ENCODE measurements around the gene AOPEP.

AOPEP gene

GRCh38 chr9:95087659-95088242 lies 361.3 kb downstream of the AOPEP start:
- H3K4me3 ChIP-seq (ENCODE audit: low read length): no peak overlapping the region

GRCh38 chr9:95088421-95089161 lies 362.1 kb downstream of the AOPEP start:
- TF ChIP-seq EZH2 (optimal IDR thresholded peaks at IDR 0.05; ENCODE audit: low read depth, low read length): no peak
- TF ChIP-seq EZH2phosphoT487 (IDR thresholded peaks at IDR 0.05; ENCODE audit: low read length): no peak
- no peak for TF ChIP-seq CTCF (IDR thresholded peaks at IDR 0.05; ENCODE audit: low read length)
- no peaks in the 10 kb centered on the region for H3K9me2 ChIP-seq (replicated peaks; ENCODE audit: insufficient read depth, low read length)
- H4K20me1 ChIP-seq (ENCODE audit: insufficient read depth, low read length): no peaks in the 10 kb centered on the region
- H3K36me3 ChIP-seq (replicated peaks; ENCODE audit: insufficient read depth, low read length): no peaks in the 10 kb centered on the region
- H3K9ac ChIP-seq (ENCODE audit: low read length): no peak overlapping the region
- no peaks in the 10 kb centered on the region for H3K27me3 ChIP-seq (replicated peaks; ENCODE audit: insufficient read depth, low read length)
- H3K27ac ChIP-seq (ENCODE audit: low read length): no peak overlapping the region
- H3F3A ChIP-seq (ENCODE audit: insufficient read depth, low read length): no peaks in the 10 kb centered on the region
- H3K4me2 ChIP-seq (ENCODE audit: low read depth, low read length): no peak overlapping the region
- no peak overlapping the region for H3K4me3 ChIP-seq (ENCODE audit: low read length)
- DNase-seq: no peak
- no peak overlapping the region for H2AFZ ChIP-seq (ENCODE audit: low read length)
- H3K4me1 ChIP-seq (ENCODE audit: low read length): no peaks in the 10 kb centered on the region
- H3K79me2 ChIP-seq (ENCODE audit: low read length): no peaks in the 10 kb centered on the region
- no peaks in the 10 kb centered on the region for H3K9me3 ChIP-seq (replicated peaks; ENCODE audit: insufficient read depth, low read length)

More at GRCh38 chr9:95087659-95088242, 361.3 kb downstream of the AOPEP start:
- no peaks in the 10 kb centered on the region for H3K36me3 ChIP-seq (replicated peaks; ENCODE audit: insufficient read depth, low read length)
- H2AFZ ChIP-seq (ENCODE audit: low read length): no peak overlapping the region
- no peak overlapping the region for H3K4me2 ChIP-seq (ENCODE audit: low read depth, low read length)
- no peaks in the 10 kb centered on the region for H3K4me1 ChIP-seq (ENCODE audit: low read length)
- no peak for DNase-seq
- no peaks in the 10 kb centered on the region for H3K9me3 ChIP-seq (replicated peaks; ENCODE audit: insufficient read depth, low read length)
- no peak overlapping the region for H3K9ac ChIP-seq (ENCODE audit: low read length)
- H3K27me3 ChIP-seq (replicated peaks; ENCODE audit: insufficient read depth, low read length): no peaks in the 10 kb centered on the region
- no peak for TF ChIP-seq CTCF (IDR thresholded peaks at IDR 0.05; ENCODE audit: low read length)
- no peak for TF ChIP-seq EZH2phosphoT487 (IDR thresholded peaks at IDR 0.05; ENCODE audit: low read length)
- no peak for TF ChIP-seq EZH2 (optimal IDR thresholded peaks at IDR 0.05; ENCODE audit: low read depth, low read length)
- no peaks in the 10 kb centered on the region for H3K79me2 ChIP-seq (ENCODE audit: low read length)
- no peaks in the 10 kb centered on the region for H3F3A ChIP-seq (ENCODE audit: insufficient read depth, low read length)
- no peaks in the 10 kb centered on the region for H4K20me1 ChIP-seq (ENCODE audit: insufficient read depth, low read length)
- H3K27ac ChIP-seq (ENCODE audit: low read length): no peak overlapping the region
- H3K9me2 ChIP-seq (replicated peaks; ENCODE audit: insufficient read depth, low read length): no peaks in the 10 kb centered on the region

GRCh38 chr9:95089257-95090022 lies 362.9 kb downstream of the AOPEP start:
- H4K20me1 ChIP-seq (ENCODE audit: insufficient read depth, low read length): no peaks in the 10 kb centered on the region
- no peaks in the 10 kb centered on the region for H3K79me2 ChIP-seq (ENCODE audit: low read length)
- H3K9me2 ChIP-seq (replicated peaks; ENCODE audit: insufficient read depth, low read length): no peaks in the 10 kb centered on the region
- H2AFZ ChIP-seq (ENCODE audit: low read length): no peak overlapping the region
- no peak for TF ChIP-seq EZH2 (optimal IDR thresholded peaks at IDR 0.05; ENCODE audit: low read depth, low read length)
- TF ChIP-seq EZH2phosphoT487 (IDR thresholded peaks at IDR 0.05; ENCODE audit: low read length): no peak
- no peak for TF ChIP-seq CTCF (IDR thresholded peaks at IDR 0.05; ENCODE audit: low read length)
- no peaks in the 10 kb centered on the region for H3K36me3 ChIP-seq (replicated peaks; ENCODE audit: insufficient read depth, low read length)
- DNase-seq: no peak
- H3K9ac ChIP-seq (ENCODE audit: low read length): no peak overlapping the region
- H3K4me1 ChIP-seq (ENCODE audit: low read length): no peaks in the 10 kb centered on the region
- H3K9me3 ChIP-seq (replicated peaks; ENCODE audit: insufficient read depth, low read length): no peaks in the 10 kb centered on the region
- no peaks in the 10 kb centered on the region for H3F3A ChIP-seq (ENCODE audit: insufficient read depth, low read length)
- no peaks in the 10 kb centered on the region for H3K27me3 ChIP-seq (replicated peaks; ENCODE audit: insufficient read depth, low read length)
- no peak overlapping the region for H3K27ac ChIP-seq (ENCODE audit: low read length)
- no peak overlapping the region for H3K4me2 ChIP-seq (ENCODE audit: low read depth, low read length)
- no peak overlapping the region for H3K4me3 ChIP-seq (ENCODE audit: low read length)

Data from MM.1S (cell line).